ENCODE data around the gene TFDP1. TPM values are rescaled to one million over a fixed set of nuclear protein-coding genes. Genes with fewer than 3 reads are reported as not detected.

TFDP1 gene
- total RNA-seq, 2 experiments from 2014 or later, result 17.6 to 20.0 TPM

- Histone ChIP-seq H3K9me3 (ENCODE audit: control insufficient read depth in 1 of 2, insufficient read depth in 1 of 2, low read length in 2 of 2) (peaks cover 0 to 3% of the 10 kb centered on the region in 2 experiments), H3K4me3 (ENCODE audit: low read length) (no peak overlapping the region), H3K4me1 (ENCODE audit: insufficient read depth, low read length) (peaks cover 12% of the 10 kb centered on the region), H3K27ac (ENCODE audit: low read depth in 1 of 2, low read length in 2 of 2) (no peak overlapping the region), H3K36me3 (ENCODE audit: insufficient read depth, low read length) (peaks cover 12% of the 10 kb centered on the region), H3K27me3 (ENCODE audit: control insufficient read depth in 1 of 2, insufficient read depth in 2 of 2, low read length in 2 of 2) (no peaks in the 10 kb centered on the region)
- DNase-seq (no peak), ATAC-seq (ENCODE audit: poor library complexity) (no peak)
- POLR2A ChIA-PET, result no interaction called here
- intact Hi-C loops (cut with DNase I, micrococcal nuclease), result no loop called here
- Mint-ChIP-seq H3K4me3 (no peak overlapping the region), H3K27ac (no peak overlapping the region), H3K4me1 (ENCODE audit: low read depth) (peaks cover 42% of the 10 kb centered on the region), H3K27me3 (no peaks in the 10 kb centered on the region), H3K36me3 (ENCODE audit: low read depth) (peaks cover 18% of the 10 kb centered on the region), H3K9me3 (no peaks in the 10 kb centered on the region)
- no peak for TF ChIP-seq CTCF (IDR thresholded peaks at IDR 0.05)
- CTCF ChIA-PET, result no interaction called here
Measured at GRCh38 chr13:113644800-113645199, 60.2 kb downstream of the TFDP1 start.

GRCh38 chr13:113645329-113645728, 60.8 kb downstream of the TFDP1 start:
- CTCF ChIA-PET, result no interaction called here
- Mint-ChIP-seq H3K4me1 (ENCODE audit: low read depth) (peaks cover 39% of the 10 kb centered on the region), H3K27ac (no peak overlapping the region), H3K27me3 (no peaks in the 10 kb centered on the region), H3K9me3 (no peaks in the 10 kb centered on the region), H3K4me3 (no peak overlapping the region), H3K36me3 (ENCODE audit: low read depth) (peaks cover 13% of the 10 kb centered on the region)
- Histone ChIP-seq H3K27me3 (ENCODE audit: control insufficient read depth in 1 of 2, insufficient read depth in 2 of 2, low read length in 2 of 2) (no peaks in the 10 kb centered on the region), H3K27ac (ENCODE audit: low read depth in 1 of 2, low read length in 2 of 2) (no peak overlapping the region), H3K36me3 (ENCODE audit: insufficient read depth, low read length) (peaks cover 8% of the 10 kb centered on the region), H3K9me3 (ENCODE audit: control insufficient read depth in 1 of 2, insufficient read depth in 1 of 2, low read length in 2 of 2) (no peaks in the 10 kb centered on the region), H3K4me1 (ENCODE audit: insufficient read depth, low read length) (peaks cover 12% of the 10 kb centered on the region), H3K4me3 (ENCODE audit: low read length) (no peak overlapping the region)
- ATAC-seq (ENCODE audit: poor library complexity) (no peak), DNase-seq (no peak)
- intact Hi-C loops (cut with DNase I, micrococcal nuclease), result no loop called here
- POLR2A ChIA-PET, result no interaction called here
- TF ChIP-seq CTCF (IDR thresholded peaks at IDR 0.05), result no peak

GRCh38 chr13:113646376-113646775, 61.8 kb downstream of the TFDP1 start:
- peak overlapping the region; percentile 0 for H3K4me3 Mint-ChIP-seq

More at GRCh38 chr13:113646376-113646775, 61.8 kb downstream of the TFDP1 start:
- Histone ChIP-seq H3K36me3 (ENCODE audit: insufficient read depth, low read length) (peaks cover 3% of the 10 kb centered on the region), H3K4me1 (ENCODE audit: insufficient read depth, low read length) (peaks cover 12% of the 10 kb centered on the region), H3K4me3 (ENCODE audit: low read length) (no peak overlapping the region), H3K9me3 (ENCODE audit: control insufficient read depth in 1 of 2, insufficient read depth in 1 of 2, low read length in 2 of 2) (no peaks in the 10 kb centered on the region), H3K27ac (ENCODE audit: low read depth in 1 of 2, low read length in 2 of 2) (no peak overlapping the region), H3K27me3 (ENCODE audit: control insufficient read depth in 1 of 2, insufficient read depth in 2 of 2, low read length in 2 of 2) (no peaks in the 10 kb centered on the region)
- DNase-seq (peak in 1 of 14 experiments; percentile 21), ATAC-seq (ENCODE audit: poor library complexity) (peak; percentile 32)
- ChIA-PET POLR2A (no interaction called here), CTCF (no interaction called here)
- no peak for TF ChIP-seq CTCF (IDR thresholded peaks at IDR 0.05)
- H3K4me1 Mint-ChIP-seq (ENCODE audit: low read depth), result peaks cover 33% of the 10 kb centered on the region
- intact Hi-C loops (cut with DNase I, micrococcal nuclease), result no loop called here
- H3K9me3 Mint-ChIP-seq, result no peaks in the 10 kb centered on the region
- H3K27ac Mint-ChIP-seq, result peak overlapping the region; percentile 14
- peaks cover 6% of the 10 kb centered on the region for H3K36me3 Mint-ChIP-seq (ENCODE audit: low read depth)
- H3K27me3 Mint-ChIP-seq, result no peaks in the 10 kb centered on the region

Data from CD4-positive, alpha-beta T cell (primary cell).